ENCODE data around the gene LRRC56. TPM values are rescaled to one million over a fixed set of nuclear protein-coding genes. Genes with fewer than 3 reads are reported as not detected.
A peak's percentile ranks its signal among the peaks of the same experiment; 100 is the strongest.

LRRC56 gene
- total and polyA plus RNA-seq, 2 of the 13 experiments (the other 11 are each of a cell fraction or from before 2014, with no cell fraction given) = 0.11 to 0.29 TPM

- TF ChIP-seq E2F2 (CRISPR knock-in tag; IDR thresholded peaks at IDR 0.05; ENCODE audit: borderline replicate concordance) (no peak), GABPA (IDR thresholded peaks at IDR 0.05; ENCODE audit: low read depth, low read length) (no peak), GABPA (CRISPR knock-in tag; IDR thresholded peaks at IDR 0.05; ENCODE audit: low read depth) (no peak), BCL3 (CRISPR knock-in tag; IDR thresholded peaks at IDR 0.05) (0 out of 2 replicates have a peak, but pooled peaks have one; percentile 43), CBX1 (IDR thresholded peaks at IDR 0.05; ENCODE audit: low read depth) (no peak), KMT2B (CRISPR knock-in tag; IDR thresholded peaks at IDR 0.05) (no peak), ASH2L (IDR thresholded peaks at IDR 0.05; ENCODE audit: insufficient read length, low read depth, low read length) (no peak)
These were observed 24.8 kb downstream of the LRRC56 start (continued) for GRCh38 chr11:562046-562645.

GRCh38 chr11:563066-563811, 25.9 kb downstream of the LRRC56 start:
- H3K4me3 ChIP-seq (replicated peaks in 1 of 3; ENCODE audit: insufficient read depth in 1 of 3, low read depth in 2 of 3, low read length in 3 of 3) = no peak overlapping the region
- no peak overlapping the region for H3K4me2 ChIP-seq (ENCODE audit: low read depth, low read length)
- 100% methylated on average over 6 of the region's 18 CpGs for WGBS (ENCODE audit: low lambda C conversion rate)
- in situ Hi-C loops (cut with HindIII; ENCODE audit: extremely low pct_ligation_motif_present, low pct_unique_long_range_greater_than_20kb) = no loop called here
- POLR2A ChIA-PET = interaction anchor here (1.2 kb wide), 1 partner anchor 13 kb away, joined by 4 read pairs; the partner anchor contains the start of gene PHRF1
- CTCF ChIA-PET (ENCODE audit: low intra/inter-chr PET ratio, low total read pairs) = no interaction called here
- peaks cover 24% of the 10 kb centered on the region for H3K79me2 ChIP-seq (ENCODE audit: insufficient read depth, low read length)
- FAIRE-seq (no peak), ATAC-seq (no peak), DNase-seq (ENCODE audit: low spot score) (no peak)
- peaks cover 73% of the 10 kb centered on the region for H3K4me1 ChIP-seq (ENCODE audit: insufficient read depth, low read length)
- no peaks in the 10 kb centered on the region for H3K9me3 ChIP-seq (ENCODE audit: low read length)
- intact Hi-C loops (cut with micrococcal nuclease; ENCODE audit: unreplicated experiment) = no loop called here
- no peaks in the 10 kb centered on the region; a peak in 1 of 5 replicates for H3K27me3 ChIP-seq (ENCODE audit: control insufficient read depth in 1 of 2, insufficient read depth in 2 of 2, low read length in 2 of 2)
- BruUV-seq (replicated peaks) = no TSS peak
- H3K9ac ChIP-seq (ENCODE audit: insufficient read depth, low read depth, low read length) = no peak overlapping the region
- H4K20me1 ChIP-seq (ENCODE audit: insufficient read depth, low read length) = peaks cover 25% of the 10 kb centered on the region; the same call in 1 of the 2 replicates
- H3K36me3 ChIP-seq (replicated peaks in 1 of 2; ENCODE audit: control insufficient read depth in 1 of 2, insufficient read depth in 2 of 2, low read length in 2 of 2) = peaks cover 0 to 2% of the 10 kb centered on the region in 2 experiments; a peak in 3 of 5 replicates
- TF ChIP-seq RBFOX2 (IDR thresholded peaks at IDR 0.05; ENCODE audit: low read depth, low read length) (peak; percentile 60), ZNF281 (CRISPR knock-in tag; IDR thresholded peaks at IDR 0.05; ENCODE audit: borderline replicate concordance) (no peak), AGO1 (IDR thresholded peaks at IDR 0.05; ENCODE audit: low read depth, low read length, poor library complexity, severe bottlenecking) (peak; percentile 51), ZFP91 (CRISPR knock-in tag; IDR thresholded peaks at IDR 0.05; ENCODE audit: borderline replicate concordance) (0 out of 2 replicates have a peak, but pooled peaks have one; percentile 16)
- H2AFZ ChIP-seq (ENCODE audit: low read length) = no peak overlapping the region
- no peak overlapping the region for H3K27ac ChIP-seq (ENCODE audit: extremely low read length, insufficient read depth, low read length)
